Thyroid gland (tissue), 4 donors: ENCODE results near the gene MYL11.

Experiments
- CTCF ChIP-seq, 6 experiments: fragments of 200-600 bp in 3 of 6; fragments of 450-650 bp in 3 of 6; sonication (generic) in 3 of 6; IDR thresholded peaks; one replicate each; pipeline ENCODE4 v1.5.1; 2016 to 2019; ENCODE audit warnings: antibody characterized with exemption in 6 of 6, mild to moderate bottlenecking in 2 of 6, inconsistent platforms in 1 of 6, moderate library complexity in 1 of 6
- POLR2A ChIP-seq, 2 donors: fragments of 450-650 bp; IDR thresholded peaks; one replicate each; pipeline ENCODE4 v1.6.1; 2017; ENCODE audit warnings: antibody characterized with exemption in 2 of 2, mild to moderate bottlenecking in 2 of 2, moderate library complexity in 1 of 2

- no peak for TF ChIP-seq CTCF (IDR thresholded peaks at IDR 0.05)
- TF ChIP-seq POLR2A (IDR thresholded peaks at IDR 0.05), result peak in 1 of 2 donors; percentile 63
Measured at GRCh38 chr16:30407102-30407803, 32.7 kb downstream of the MYL11 start, which contains the start of gene ZNF771.
